DOHH2 (cell line): ENCODE measurements around the gene CTDP1.

Source experiments
- CTCF ChIP-seq: fragments of 200-600 bp; sonication (generic); IDR thresholded peaks from one replicate; pipeline ENCODE4 v1.5.1; 2014; ENCODE audit warnings: antibody characterized with exemption, mild to moderate bottlenecking, low read depth, low read length; ENCODE audit not compliant: poor library complexity, severe bottlenecking
- EZH2phosphoT487 ChIP-seq: fragments of 200-600 bp; sonication (generic); IDR thresholded peaks from 2 replicates; pipeline ENCODE4 v1.6.1; 2017; ENCODE audit warnings: borderline replicate concordance, mild to moderate bottlenecking, antibody characterized with exemption, low read length, moderate library complexity, mixed read lengths

- TF ChIP-seq CTCF, result no peak
- no peak for TF ChIP-seq EZH2phosphoT487
These were observed 109.7 kb downstream of the CTDP1 start for GRCh38 chr18:79789091-79789891.
